Measurements from ENCODE around the gene OTUD5. TPM values are rescaled to one million over a fixed set of nuclear protein-coding genes. Genes with fewer than 3 reads are reported as not detected.

The OTUD5 gene
- total RNA-seq, 1 donor from 2014 or later = 44.7 TPM

- H3K4me3 ChIP-seq = no peak overlapping the region
- peaks cover 3% of the 10 kb centered on the region for H3K4me1 ChIP-seq
- H3K9me3 ChIP-seq = no peaks in the 10 kb centered on the region
- peaks cover 0 to 20% of the 10 kb centered on the region in 2 donors for H3K36me3 ChIP-seq
- intact Hi-C loops (cut with DNase I) = no loop called here
- TF ChIP-seq POLR2AphosphoS5 (IDR thresholded peaks at IDR 0.05; ENCODE audit: insufficient read depth in 1 of 2, low read depth in 1 of 2) (no peak), CTCF (IDR thresholded peaks at IDR 0.05) (no peak), POLR2A (IDR thresholded peaks at IDR 0.05) (no peak)
- no peak overlapping the region for H3K27ac ChIP-seq
- DNase-seq (ENCODE audit: extremely low spot score in 2 of 2) = no peak
- H3K27me3 ChIP-seq = no peaks in the 10 kb centered on the region
Measured at GRCh38 chrX:48904180-48904579, 53.2 kb downstream of the OTUD5 start.

GRCh38 chrX:48903290-48903689 lies 54.1 kb downstream of the OTUD5 start:
- TF ChIP-seq CTCF (IDR thresholded peaks at IDR 0.05) (no peak), POLR2A (IDR thresholded peaks at IDR 0.05) (no peak), POLR2AphosphoS5 (IDR thresholded peaks at IDR 0.05; ENCODE audit: insufficient read depth in 1 of 2, low read depth in 1 of 2) (no peak)
- no peak overlapping the region for H3K27ac ChIP-seq
- no peak for DNase-seq (ENCODE audit: extremely low spot score in 2 of 2)
- no peak overlapping the region for H3K4me3 ChIP-seq
- intact Hi-C loops (cut with DNase I) = no loop called here
- H3K9me3 ChIP-seq = no peaks in the 10 kb centered on the region
- H3K36me3 ChIP-seq = peaks cover 0 to 20% of the 10 kb centered on the region in 2 donors
- no peaks in the 10 kb centered on the region for H3K27me3 ChIP-seq
- peaks cover 8% of the 10 kb centered on the region for H3K4me1 ChIP-seq

GRCh38 chrX:48902776-48903175 lies 54.6 kb downstream of the OTUD5 start:
- H3K4me1 ChIP-seq = peaks cover 8% of the 10 kb centered on the region
- no peaks in the 10 kb centered on the region for H3K27me3 ChIP-seq
- no peak for TF ChIP-seq POLR2AphosphoS5 (IDR thresholded peaks at IDR 0.05; ENCODE audit: insufficient read depth in 1 of 2, low read depth in 1 of 2)
- no peak for TF ChIP-seq POLR2A (IDR thresholded peaks at IDR 0.05)
- no peak for TF ChIP-seq CTCF (IDR thresholded peaks at IDR 0.05)
- H3K9me3 ChIP-seq = no peaks in the 10 kb centered on the region
- no peak for DNase-seq (ENCODE audit: extremely low spot score in 2 of 2)
- no peak overlapping the region for H3K4me3 ChIP-seq
- peaks cover 0 to 20% of the 10 kb centered on the region in 2 donors for H3K36me3 ChIP-seq
- intact Hi-C loops (cut with DNase I) = no loop called here
- H3K27ac ChIP-seq = no peak overlapping the region

GRCh38 chrX:48902135-48902534 lies 55.3 kb downstream of the OTUD5 start:
- peaks cover 8% of the 10 kb centered on the region for H3K4me1 ChIP-seq
- no peak overlapping the region for H3K27ac ChIP-seq
- intact Hi-C loops (cut with DNase I) = no loop called here
- no peak for DNase-seq (ENCODE audit: extremely low spot score in 2 of 2)
- H3K9me3 ChIP-seq = no peaks in the 10 kb centered on the region
- TF ChIP-seq CTCF (IDR thresholded peaks at IDR 0.05) = no peak
- TF ChIP-seq POLR2AphosphoS5 (IDR thresholded peaks at IDR 0.05; ENCODE audit: insufficient read depth in 1 of 2, low read depth in 1 of 2) = no peak
- no peak for TF ChIP-seq POLR2A (IDR thresholded peaks at IDR 0.05)
- no peaks in the 10 kb centered on the region for H3K27me3 ChIP-seq
- H3K36me3 ChIP-seq = peaks cover 0 to 20% of the 10 kb centered on the region in 2 donors
- H3K4me3 ChIP-seq = no peak overlapping the region

- Histone ChIP-seq H3K4me1 (peaks cover 14% of the 10 kb centered on the region), H3K36me3 (peaks cover 0 to 20% of the 10 kb centered on the region in 2 donors), H3K9me3 (no peaks in the 10 kb centered on the region), H3K27ac (no peak overlapping the region), H3K4me3 (no peak overlapping the region), H3K27me3 (no peaks in the 10 kb centered on the region)
- no peak for TF ChIP-seq POLR2AphosphoS5 (IDR thresholded peaks at IDR 0.05; ENCODE audit: insufficient read depth in 1 of 2, low read depth in 1 of 2)
- peak in 1 of 2 donors; percentile 84 for DNase-seq (ENCODE audit: extremely low spot score in 2 of 2)
- intact Hi-C loops (cut with DNase I) = no loop called here
Measured at GRCh38 chrX:48901069-48901468, 56.3 kb downstream of the OTUD5 start.
